IMR-90 (cell line): ENCODE results near the gene CASP8. TPM values are rescaled to one million over a fixed set of nuclear protein-coding genes. Genes with fewer than 3 reads are reported as not detected.

ENCODE experiments used
- ATAC-seq: fragments of 200-7000 bp; cut with Tn5 transposase; 2 replicates; pipeline ENCODE4 v1.9.1; 2020; ENCODE audit warnings: low read depth, mild to moderate bottlenecking, moderate library complexity
- BruUV-seq: library from RNA; stranded (reverse); fragments of 400-500 nt; replicated peaks from 2 replicates; lab custom pipeline; 2021; lab: Mats Ljungman, UMichigan
- CTCF ChIA-PET: fragments of 300-600 bp; formaldehyde crosslinking; extraction: SDS; loops from one replicate; lab custom pipeline; 2021; ENCODE audit warnings: antibody characterized with exemption; lab: Yijun Ruan, JAX
- POLR2A ChIA-PET: fragments of 300-600 bp; sonication (Branson Sonifier 250); formaldehyde crosslinking; loops from one replicate; lab custom pipeline; 2022; ENCODE audit warnings: antibody characterized with exemption; ENCODE audit not compliant: unreplicated experiment; lab: Charles Lee
- DNase-seq: peaks from one replicate; pipeline ENCODE4 v3.0.0; 2013
- H2AFZ ChIP-seq: replicated peaks from 2 replicates; pipeline ENCODE3; 2013; ENCODE audit warnings: low read length, mild to moderate bottlenecking; ENCODE audit not compliant: poor library complexity
- H2AK5ac ChIP-seq: 2 replicates; pipeline ENCODE4 v1.6.1; 2013; ENCODE audit warnings: low read depth, low read length, inconsistent platforms
- H2AK9ac ChIP-seq: replicated peaks from 2 replicates; pipeline ENCODE3; 2013; ENCODE audit warnings: mild to moderate bottlenecking, low read depth, low read length, moderate library complexity; ENCODE audit not compliant: poor library complexity
- H2BK120ac ChIP-seq: 2 replicates; pipeline ENCODE4 v1.6.1; 2013; ENCODE audit warnings: low read depth, low read length, inconsistent platforms
- H2BK15ac ChIP-seq: 3 replicates; pipeline ENCODE4 v1.6.1; 2013; ENCODE audit warnings: low read depth, low read length, inconsistent platforms
- H2BK20ac ChIP-seq: 2 replicates; pipeline ENCODE4 v1.6.1; 2013; ENCODE audit warnings: low read depth, mild to moderate bottlenecking, inconsistent platforms, low read length, moderate library complexity
- H2BK5ac ChIP-seq: 2 replicates; pipeline ENCODE4 v1.6.1; 2013; ENCODE audit warnings: mild to moderate bottlenecking, low read depth, low read length, inconsistent platforms; ENCODE audit not compliant: poor library complexity, severe bottlenecking
- H3K14ac ChIP-seq: replicated peaks from 2 replicates; pipeline ENCODE4 v1.6.1; 2013; ENCODE audit warnings: low read depth, low read length, inconsistent platforms
- H3K18ac ChIP-seq: 2 replicates; pipeline ENCODE4 v1.6.1; 2013; ENCODE audit warnings: low read depth, low read length, control low read depth
- H3K23ac ChIP-seq: 2 replicates; pipeline ENCODE4 v1.6.1; 2013; ENCODE audit warnings: low read depth, low read length, inconsistent platforms
- H3K27ac ChIP-seq: 2 replicates; pipeline ENCODE4 v1.5.1; 2013; ENCODE audit warnings: mild to moderate bottlenecking, control low read depth, low read length; ENCODE audit not compliant: insufficient read depth
- H3K27me3 ChIP-seq: 2 replicates; pipeline ENCODE4 v1.6.1; 2013; ENCODE audit warnings: low read length; ENCODE audit not compliant: control insufficient read depth, insufficient read depth
- H3K36me3 ChIP-seq: 2 replicates; pipeline ENCODE4 v1.6.1; 2013; ENCODE audit warnings: low read length, mixed read lengths; ENCODE audit not compliant: control insufficient read depth, insufficient read depth
- H3K4ac ChIP-seq: 2 replicates; pipeline ENCODE4 v1.6.1; 2013; ENCODE audit warnings: low read depth, low read length, inconsistent platforms
- H3K4me1 ChIP-seq: 2 replicates; pipeline ENCODE4 v1.6.1; 2013; ENCODE audit warnings: low read length, mixed read lengths; ENCODE audit not compliant: control insufficient read depth, insufficient read depth
- H3K4me2 ChIP-seq: 2 replicates; pipeline ENCODE4 v1.6.1; 2013; ENCODE audit warnings: low read depth, mild to moderate bottlenecking, control low read depth, low read length, moderate library complexity
- H3K4me3 ChIP-seq: 2 replicates; pipeline ENCODE4 v1.5.1; 2013; ENCODE audit warnings: low read depth, mild to moderate bottlenecking, control low read depth, low read length, moderate library complexity; ENCODE audit not compliant: insufficient read depth
- H3K56ac ChIP-seq: 2 replicates; pipeline ENCODE4 v1.6.1; 2013; ENCODE audit warnings: low read length, inconsistent platforms; ENCODE audit not compliant: insufficient read depth; ENCODE audit errors: extremely low read depth
- H3K79me1 ChIP-seq, 2 experiments: 2 replicates each; pipeline ENCODE4 v1.6.1; 2013; ENCODE audit warnings: low read length in 2 of 2, inconsistent platforms in 1 of 2, low read depth in 1 of 2
- H3K9ac ChIP-seq: 2 replicates; pipeline ENCODE4 v1.6.1; 2013; ENCODE audit warnings: low read depth, low read length, control low read depth
- H3K9me1 ChIP-seq: 2 replicates; pipeline ENCODE4 v1.6.1; 2013; ENCODE audit warnings: low read length, inconsistent platforms; ENCODE audit not compliant: insufficient read depth
- H3K9me3 ChIP-seq: 2 replicates; pipeline ENCODE4 v1.6.1; 2013; ENCODE audit warnings: low read length; ENCODE audit not compliant: control insufficient read depth, insufficient read depth
- H4K20me1 ChIP-seq: 2 replicates; pipeline ENCODE4 v1.6.1; 2013; ENCODE audit warnings: low read length, inconsistent platforms; ENCODE audit not compliant: insufficient read depth
- H4K5ac ChIP-seq: 2 replicates; pipeline ENCODE4 v1.6.1; 2013; ENCODE audit warnings: mild to moderate bottlenecking, low read depth, low read length, control low read depth
- H4K8ac ChIP-seq, 2 experiments: 2 replicates each; pipeline ENCODE4 v1.6.1; 2013; ENCODE audit warnings: low read depth in 2 of 2, low read length in 2 of 2, control low read depth in 1 of 2, inconsistent platforms in 1 of 2
- H4K91ac ChIP-seq: 2 replicates; pipeline ENCODE4 v1.6.1; 2013; ENCODE audit warnings: low read depth, low read length, inconsistent platforms; ENCODE audit not compliant: insufficient read depth
- BHLHE40 ChIP-seq: fragments of 150-350 bp; IDR thresholded peaks from 2 replicates; pipeline ENCODE4 v1.6.1; 2016; ENCODE audit warnings: mild to moderate bottlenecking, low read depth, low read length
- CEBPB ChIP-seq: IDR thresholded peaks from 2 replicates; pipeline ENCODE4 v1.6.1; 2012; ENCODE audit warnings: low read depth, low read length, improper control_type of control experiment
- CHD1 ChIP-seq: IDR thresholded peaks from 2 replicates; pipeline ENCODE4 v1.6.1; 2012; ENCODE audit warnings: low read depth, low read length, improper control_type of control experiment
- CTCF ChIP-seq: conservative IDR thresholded peaks from 2 replicates; pipeline ENCODE4 v1.5.1; 2012; ENCODE audit warnings: mild to moderate bottlenecking, low read depth, low read length, improper control_type of control experiment
- ELK1 ChIP-seq: fragments of 150-350 bp; IDR thresholded peaks from 2 replicates; pipeline ENCODE4 v1.6.1; 2016; ENCODE audit warnings: low read depth, mild to moderate bottlenecking, low read length, moderate library complexity, borderline replicate concordance
- FOS ChIP-seq: fragments of 150-350 bp; IDR thresholded peaks from 2 replicates; pipeline ENCODE4 v1.6.1; 2016; ENCODE audit warnings: low read depth, low read length
- MAFK ChIP-seq: IDR thresholded peaks from 2 replicates; pipeline ENCODE4 v1.6.1; 2012; ENCODE audit warnings: low read depth, low read length, improper control_type of control experiment
- MAZ ChIP-seq: IDR thresholded peaks from 2 replicates; pipeline ENCODE4 v1.6.1; 2012; ENCODE audit warnings: low read depth, mild to moderate bottlenecking, low read length, improper control_type of control experiment, moderate library complexity, borderline replicate concordance
- NFE2L2 ChIP-seq: fragments of 150-350 bp; IDR thresholded peaks from 2 replicates; pipeline ENCODE4 v1.6.1; 2016; ENCODE audit warnings: low read depth, mild to moderate bottlenecking, low read length
- POLR2A ChIP-seq: IDR thresholded peaks from 2 replicates; pipeline ENCODE4 v1.6.1; 2012; ENCODE audit warnings: mild to moderate bottlenecking, low read depth, low read length
- RFX5 ChIP-seq: IDR thresholded peaks from 2 replicates; pipeline ENCODE4 v1.8.0; 2012; ENCODE audit warnings: low read depth, mild to moderate bottlenecking, low read length, moderate library complexity
- SMC3 ChIP-seq: fragments of 150-350 bp; IDR thresholded peaks from 2 replicates; pipeline ENCODE4 v1.6.1; 2016; ENCODE audit warnings: low read depth, mild to moderate bottlenecking, antibody characterized with exemption, low read length, moderate library complexity
- WGBS, 2 experiments: methylation state at CpG; one replicate each; pipeline versions ENCODE4 v1.1.5 to v1.1.7; 2013; ENCODE audit warnings: missing lambda C conversion rate in 2 of 2; ENCODE audit not compliant: insufficient read length in 1 of 2; ENCODE audit errors: extremely low coverage in 2 of 2; 5-methylcytosine and 5-hydroxymethylcytosine counted together
- dilution Hi-C: fragments of 300-500 bp; cut with HindIII; formaldehyde crosslinking; loops from one replicate; pipeline ENCODE4 v1.14.3; 2018; ENCODE audit warnings: low sequenced_read_pairs; ENCODE audit not compliant: unreplicated experiment
- in situ Hi-C: fragments of 300-500 bp; cut with MboI; formaldehyde crosslinking; loops from 3 replicates; pipeline ENCODE4 v1.14.3; 2019; ENCODE audit warnings: low sequenced_read_pairs, inconsistent platforms, mixed read lengths
- intact Hi-C: fragments of 100-400 bp; cut with micrococcal nuclease; formaldehyde crosslinking; loops from 2 replicates; pipeline ENCODE4 v1.10.0; 2022
- polyA plus RNA-seq, 3 experiments: library from polyadenylated mRNA; depleted of rRNA; stranded (reverse); fragments of >200 nt; gene quantifications; 2 replicates each; pipeline ENCODE4 v1.2.3, GENCODE V29; 2012; ENCODE audit warnings: low replicate concordance in 1 of 3
- total RNA-seq: library from RNA; depleted of rRNA; stranded (reverse); fragments of >200 nt; gene quantifications from 2 replicates; pipeline ENCODE4 v1.2.3, GENCODE V29; 2012
- TF ChIP-seq, protein P1 (sequence below): fragments of 150-350 bp; IDR thresholded peaks from 2 replicates; pipeline ENCODE4 v1.6.1; 2017; ENCODE audit warnings: mild to moderate bottlenecking, antibody characterized with exemption, low read length, low read depth

Gene CASP8
- total and polyA plus RNA-seq, 2 of the 4 experiments (the other 2 are of a cell fraction) = 13.1 to 17.0 TPM

DNA sequence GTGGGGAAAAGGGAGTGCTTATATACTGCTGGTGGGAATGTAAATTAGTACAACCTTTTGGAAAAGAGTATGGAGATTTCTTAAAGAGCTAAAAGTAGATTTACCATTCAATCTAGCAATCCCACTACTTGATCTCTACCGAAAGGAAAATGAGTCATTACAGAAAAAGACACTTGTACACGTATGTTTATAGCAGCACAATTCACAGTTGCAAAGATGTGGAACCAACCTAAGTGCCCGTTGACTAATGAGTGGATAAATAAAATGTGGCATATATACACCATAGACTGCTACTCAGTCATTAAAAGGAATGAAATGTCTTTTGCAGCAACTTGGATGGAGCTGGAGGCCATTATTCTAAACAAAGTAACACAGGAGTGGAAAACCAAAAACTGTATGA, 67.3 kb downstream of the CASP8 start:
- no peaks in the 10 kb centered on the region for H3K36me3 ChIP-seq
- intact Hi-C loops = no loop called here
- H3K23ac ChIP-seq = no peak overlapping the region
- no peak overlapping the region for H2BK5ac ChIP-seq
- no peak overlapping the region for H3K4ac ChIP-seq
- no TSS peak for BruUV-seq
- H3K9ac ChIP-seq = no peak overlapping the region
- no peak overlapping the region for H2BK120ac ChIP-seq
- no peak overlapping the region for H3K4me2 ChIP-seq
- H3K56ac ChIP-seq = no peak overlapping the region
- ATAC-seq = no peak
- no peaks in the 10 kb centered on the region for H3K4me1 ChIP-seq
- no peak overlapping the region for H3K18ac ChIP-seq
- no peak overlapping the region for H2AK5ac ChIP-seq
- in situ Hi-C loops = no loop called here
- dilution Hi-C loops = no loop called here
- H3K9me1 ChIP-seq = no peaks in the 10 kb centered on the region
- ChIA-PET CTCF (no interaction called here), POLR2A (no interaction called here)
- H2AK9ac ChIP-seq = no peak overlapping the region
- no peaks in the 10 kb centered on the region for H4K20me1 ChIP-seq
- H3K79me1 ChIP-seq = no peaks in the 10 kb centered on the region
- TF ChIP-seq MAZ (no peak), CHD1 (no peak), RFX5 (no peak), ELK1 (no peak), SMC3 (no peak), FOS (no peak), POLR2A (no peak), MAFK (no peak), NFE2L2 (no peak), CTCF (no peak), BHLHE40 (no peak), CEBPB (no peak)
- TF ChIP-seq, protein P1, sequence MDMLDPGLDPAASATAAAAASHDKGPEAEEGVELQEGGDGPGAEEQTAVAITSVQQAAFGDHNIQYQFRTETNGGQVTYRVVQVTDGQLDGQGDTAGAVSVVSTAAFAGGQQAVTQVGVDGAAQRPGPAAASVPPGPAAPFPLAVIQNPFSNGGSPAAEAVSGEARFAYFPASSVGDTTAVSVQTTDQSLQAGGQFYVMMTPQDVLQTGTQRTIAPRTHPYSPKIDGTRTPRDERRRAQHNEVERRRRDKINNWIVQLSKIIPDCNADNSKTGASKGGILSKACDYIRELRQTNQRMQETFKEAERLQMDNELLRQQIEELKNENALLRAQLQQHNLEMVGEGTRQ = no peak
- no peak overlapping the region for H4K8ac ChIP-seq
- H4K5ac ChIP-seq = no peak overlapping the region
- no peak overlapping the region for H2BK20ac ChIP-seq
- no peak overlapping the region for H3K27ac ChIP-seq
- H3K14ac ChIP-seq = no peak overlapping the region
- no peak overlapping the region for H3K4me3 ChIP-seq
- no peaks in the 10 kb centered on the region for H3K27me3 ChIP-seq
- no peak overlapping the region for H2AFZ ChIP-seq
- H4K91ac ChIP-seq = no peak overlapping the region
- no peak for DNase-seq
- H2BK15ac ChIP-seq = no peak overlapping the region
- no CpG with 5 or more reads among the region's 3 CpGs for WGBS, 2 experiments
- peaks cover 4% of the 10 kb centered on the region; the same call in 1 of the 2 replicates for H3K9me3 ChIP-seq
